Caco-2 (cell line): Measurements from ENCODE around the gene ZNF429. TPM values are rescaled to one million over a fixed set of nuclear protein-coding genes. Genes with fewer than 3 reads are reported as not detected.

Experiments
- Bru-seq: library from RNA; stranded (reverse); fragments of 400-500 nt; gene quantifications from one replicate; lab custom pipeline; 2021; lab: Mats Ljungman, UMichigan
- BruChase-seq, 2 experiments: library from RNA; stranded (reverse); fragments of 400-500 nt; gene quantifications; one replicate each; lab custom pipeline; 2021; lab: Mats Ljungman, UMichigan
- BruUV-seq: library from RNA; stranded (reverse); fragments of 400-500 nt; replicated peaks from 2 replicates; lab custom pipeline; 2021; lab: Mats Ljungman, UMichigan
- CTCF ChIA-PET: fragments of 300-600 bp; sonication (Branson Sonifier 250); formaldehyde crosslinking; loops from one replicate; lab custom pipeline; 2022; ENCODE audit warnings: antibody characterized with exemption; lab: Charles Lee
- POLR2A ChIA-PET: fragments of 300-600 bp; sonication (Branson Sonifier 250); formaldehyde crosslinking; loops from one replicate; lab custom pipeline; 2022; ENCODE audit warnings: antibody characterized with exemption; lab: Charles Lee
- DNase-seq, 2 experiments: peaks; one replicate each; pipeline versions ENCODE4 v3.0.0 to v3.0.0-alpha.2; 2020 to 2022
- H3K27me3 ChIP-seq: replicated peaks from 2 replicates; pipeline ENCODE4 v1.6.0; 2011; ENCODE audit warnings: low read length; ENCODE audit not compliant: control insufficient read depth, insufficient read depth
- H3K36me3 ChIP-seq: 2 replicates; pipeline ENCODE4 v1.5.1; 2011; ENCODE audit warnings: low read length; ENCODE audit not compliant: control insufficient read depth, insufficient read depth
- H3K4me1 ChIP-seq: fragments of 250-450 bp; sonication (Bioruptor Pico); 2 replicates; pipeline ENCODE4 v1.5.1; 2020; ENCODE audit warnings: mild to moderate bottlenecking
- H3K4me3 ChIP-seq: 2 replicates; pipeline ENCODE4 v1.5.1; 2011; ENCODE audit warnings: low read depth, mild to moderate bottlenecking, control low read depth, low read length
- H3K9me3 ChIP-seq: fragments of 250-450 bp; sonication (Bioruptor Pico); 2 replicates; pipeline ENCODE4 v1.5.1; 2020; ENCODE audit warnings: mild to moderate bottlenecking, moderate library complexity
- H3K27ac Mint-ChIP-seq: one replicate; pipeline ENCODE4 v1.8.0; 2022; ENCODE audit warnings: mixed read lengths; ENCODE audit not compliant: unreplicated experiment
- H3K27me3 Mint-ChIP-seq: one replicate; pipeline ENCODE4 v1.8.0; 2022; ENCODE audit warnings: mixed read lengths; ENCODE audit not compliant: insufficient read depth, unreplicated experiment
- H3K36me3 Mint-ChIP-seq: one replicate; pipeline ENCODE4 v1.8.0; 2022; ENCODE audit warnings: mild to moderate bottlenecking, mixed read lengths; ENCODE audit not compliant: insufficient read depth, unreplicated experiment
- H3K4me1 Mint-ChIP-seq: one replicate; pipeline ENCODE4 v1.8.0; 2022; ENCODE audit warnings: low read depth, mixed read lengths; ENCODE audit not compliant: unreplicated experiment
- H3K4me3 Mint-ChIP-seq: one replicate; pipeline ENCODE4 v1.8.0; 2022; ENCODE audit warnings: mild to moderate bottlenecking, moderate library complexity, mixed read lengths; ENCODE audit not compliant: unreplicated experiment
- H3K9me3 Mint-ChIP-seq: one replicate; pipeline ENCODE4 v1.8.0; 2022; ENCODE audit warnings: mixed read lengths; ENCODE audit not compliant: unreplicated experiment
- CTCF ChIP-seq, 2 experiments: fragments of 200-600 bp in 1 of 2; IDR thresholded peaks; 1 replicate in 1 of 2; 2 replicates in 1 of 2; pipeline versions ENCODE4 v1.5.1 to v1.8.0; 2011 to 2022; ENCODE audit warnings: antibody characterized with exemption in 1 of 2, control low read depth in 1 of 2, inconsistent platforms in 1 of 2, low read depth in 1 of 2, low read length in 1 of 2, mild to moderate bottlenecking in 1 of 2, moderate library complexity in 1 of 2; ENCODE audit not compliant: insufficient read depth in 1 of 2, severe bottlenecking in 1 of 2, unreplicated experiment in 1 of 2
- intact Hi-C: fragments of 100-400 bp; cut with micrococcal nuclease; formaldehyde crosslinking; loops from one replicate; pipeline ENCODE4 v1.10.0; 2022; ENCODE audit not compliant: unreplicated experiment
- long read RNA-seq: library from polyadenylated mRNA; stranded (forward); transcript quantifications from one replicate; pipeline ENCODE4 v2.0.0, GENCODE V29; 2022
- total RNA-seq: library from RNA; stranded (reverse); gene quantifications from 2 replicates; pipeline ENCODE4 v1.2.3, GENCODE V29; 2022

Gene ZNF429
- total RNA-seq (0.29 TPM in 1 of 2 replicates, not detected in the other), Bru-seq, nascent RNA (percentile 19 among the genes with signal in this experiment), BruChase-seq, experiment 1, labeled RNA remaining after a 2-hour chase (percentile 16 among the genes with signal in this experiment), BruChase-seq, experiment 2, labeled RNA remaining after a 6-hour chase (percentile 13 among the genes with signal in this experiment)
- long read RNA-seq = 0 reads

DNA sequence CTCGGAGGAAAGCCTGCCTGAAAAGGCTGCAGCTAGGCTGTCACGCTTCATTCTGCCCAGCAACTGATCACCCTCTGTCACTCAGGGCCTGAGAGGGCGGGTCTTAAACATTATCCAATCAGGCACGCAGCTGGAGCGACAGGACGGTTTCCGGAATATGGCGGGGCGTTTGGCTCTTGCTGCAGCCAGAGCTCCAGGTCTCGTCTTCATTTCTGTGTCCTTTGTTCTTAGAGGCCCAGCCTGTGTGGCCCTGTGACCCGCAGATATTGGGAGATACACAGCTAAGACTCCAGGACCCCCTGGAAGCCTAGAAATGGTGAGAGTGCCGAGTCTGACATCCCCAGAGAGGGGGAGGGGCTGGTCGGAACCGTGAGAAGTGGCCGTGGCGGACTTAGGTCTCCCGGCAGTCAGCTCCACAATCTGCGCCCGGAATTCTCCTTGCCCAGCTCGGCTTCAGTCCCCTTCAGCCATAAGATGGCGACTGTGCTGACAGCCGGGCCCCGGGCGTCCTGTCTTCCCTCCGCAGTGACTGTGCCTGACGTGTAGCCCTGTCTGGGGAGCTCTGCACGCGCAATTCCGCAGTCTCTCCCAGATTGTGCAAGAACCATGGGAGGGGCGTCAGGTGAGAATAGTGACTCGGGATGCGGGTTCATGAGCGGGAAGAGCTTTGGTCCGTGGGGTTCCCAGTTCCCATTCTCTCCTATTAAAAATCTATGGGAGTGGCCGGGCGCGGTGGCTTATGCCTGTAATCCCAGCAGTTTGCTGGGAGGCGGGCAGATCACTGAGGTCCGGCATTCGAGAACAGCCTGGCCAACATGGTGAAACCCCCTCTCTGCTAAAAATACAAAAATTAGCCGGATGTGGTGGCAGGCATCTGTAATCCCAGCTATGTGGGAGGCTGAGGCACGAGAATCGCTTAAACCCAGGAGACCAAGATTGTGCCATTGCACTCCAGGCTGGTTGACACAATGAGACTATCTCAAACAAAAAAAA lies at the start of gene ZNF429:
TSS of gene ZNF429 (plus strand) at position 144 of the 993 bp plus-strand sequence. CDS start at position 314, 170 bp downstream.
- peak; percentile 31 to 72 for DNase-seq
- H3K27me3 Mint-ChIP-seq = no peaks in the 10 kb centered on the region
- no peaks in the 10 kb centered on the region for H3K36me3 Mint-ChIP-seq
- no peaks in the 10 kb centered on the region for H3K4me1 Mint-ChIP-seq
- Histone ChIP-seq H3K4me1 (no peaks in the 10 kb centered on the region), H3K4me3 (peak within 1 kb of the TSS; percentile 37), H3K36me3 (no peaks in the 10 kb centered on the region), H3K9me3 (no peaks in the 10 kb centered on the region), H3K27me3 (no peaks in the 10 kb centered on the region)
- CTCF ChIA-PET = no interaction called here
- peak within 1 kb of the TSS; percentile 25 for H3K27ac Mint-ChIP-seq
- intact Hi-C loops = no loop called here
- no TSS peak for BruUV-seq
- H3K9me3 Mint-ChIP-seq = peaks cover 26% of the 10 kb centered on the region
- H3K4me3 Mint-ChIP-seq = peak within 1 kb of the TSS; percentile 62
- no peak for TF ChIP-seq CTCF (IDR thresholded peaks at IDR 0.05; ENCODE audit: insufficient read depth in 1 of 2, low read depth in 1 of 2, low read length in 1 of 2, severe bottlenecking in 1 of 2, unreplicated experiment in 1 of 2)
- POLR2A ChIA-PET = no interaction called here

DNA sequence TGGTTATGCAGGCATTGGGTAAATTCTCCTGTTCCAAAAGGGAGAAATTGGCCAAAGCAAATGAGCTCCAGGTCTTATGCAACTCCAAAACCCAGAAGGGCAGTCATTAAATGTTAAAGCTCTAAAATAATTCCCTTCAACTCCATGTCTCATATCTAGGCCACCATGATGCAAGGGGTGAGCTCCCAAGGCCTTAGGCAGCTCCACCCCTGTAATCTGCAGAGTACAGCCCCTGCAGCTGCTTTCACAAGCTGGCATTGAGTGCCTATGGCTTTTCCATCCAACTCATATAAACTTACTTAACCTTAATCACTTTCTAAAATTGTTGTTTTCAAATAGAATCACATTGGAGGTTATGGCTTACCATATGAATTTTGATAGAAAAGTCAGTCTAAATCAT lies 44.7 kb upstream of the ZNF429 start:
- H3K36me3 Mint-ChIP-seq = no peaks in the 10 kb centered on the region
- BruUV-seq = no TSS peak
- H3K4me1 ChIP-seq = no peaks in the 10 kb centered on the region
- H3K4me3 ChIP-seq = no peak overlapping the region
- POLR2A ChIA-PET = no interaction called here
- no peak for TF ChIP-seq CTCF (IDR thresholded peaks at IDR 0.05; ENCODE audit: insufficient read depth in 1 of 2, low read depth in 1 of 2, low read length in 1 of 2, severe bottlenecking in 1 of 2, unreplicated experiment in 1 of 2)
- no peak for DNase-seq
- H3K4me1 Mint-ChIP-seq = no peaks in the 10 kb centered on the region
- peaks cover 25% of the 10 kb centered on the region for H3K9me3 Mint-ChIP-seq
- H3K27me3 ChIP-seq = no peaks in the 10 kb centered on the region
- no peak overlapping the region for H3K27ac Mint-ChIP-seq
- H3K4me3 Mint-ChIP-seq = no peak overlapping the region
- intact Hi-C loops = no loop called here
- H3K27me3 Mint-ChIP-seq = no peaks in the 10 kb centered on the region
- CTCF ChIA-PET = interaction anchor here (0.6 kb wide), 1 partner anchor 1202 kb away, joined by 4 read pairs; no protein-coding TSS in a partner anchor
- no peaks in the 10 kb centered on the region for H3K36me3 ChIP-seq
- peaks cover 3% of the 10 kb centered on the region; the same call in 1 of the 2 replicates for H3K9me3 ChIP-seq

DNA sequence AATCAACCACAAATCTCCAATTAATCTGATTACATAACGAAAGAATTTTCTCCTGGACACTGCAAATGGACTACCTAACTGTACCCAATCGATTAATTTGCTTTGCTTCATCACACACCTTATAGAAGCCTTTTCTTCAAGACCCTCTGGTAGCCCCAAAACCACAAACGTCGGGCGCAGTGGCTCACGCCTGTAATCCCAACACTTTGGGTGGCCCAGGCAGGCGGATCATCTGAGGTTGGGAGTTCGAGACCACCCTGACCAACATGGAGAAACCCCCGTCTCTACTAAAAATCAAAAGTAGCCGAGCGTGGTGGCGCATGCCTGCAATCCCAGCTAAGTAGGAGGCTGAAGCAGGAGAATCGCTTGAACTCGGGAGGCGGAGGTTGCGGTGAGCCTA lies 42.9 kb upstream of the ZNF429 start:
- ChIA-PET POLR2A (no interaction called here), CTCF (no interaction called here)
- TF ChIP-seq CTCF (IDR thresholded peaks at IDR 0.05; ENCODE audit: insufficient read depth in 1 of 2, low read depth in 1 of 2, low read length in 1 of 2, severe bottlenecking in 1 of 2, unreplicated experiment in 1 of 2) = no peak
- Mint-ChIP-seq H3K36me3 (no peaks in the 10 kb centered on the region), H3K27me3 (no peaks in the 10 kb centered on the region), H3K27ac (no peak overlapping the region), H3K9me3 (peaks cover 22% of the 10 kb centered on the region), H3K4me3 (no peak overlapping the region), H3K4me1 (no peaks in the 10 kb centered on the region)
- BruUV-seq = no TSS peak
- Histone ChIP-seq H3K27me3 (no peaks in the 10 kb centered on the region), H3K4me1 (no peaks in the 10 kb centered on the region), H3K9me3 (peaks cover 3% of the 10 kb centered on the region; the same call in 1 of the 2 replicates), H3K36me3 (no peaks in the 10 kb centered on the region), H3K4me3 (no peak overlapping the region)
- intact Hi-C loops = no loop called here
- DNase-seq = no peak
